Neuronal stem cell (in vitro differentiated cells): ENCODE results near the gene ABHD14A.
A peak's percentile ranks its signal among the peaks of the same experiment; 100 is the strongest.

Experiments used
- DNase-seq: peaks from one replicate; pipeline ENCODE4 v3.0.0-alpha.2; 2013; ENCODE audit warnings: low spot score
- H2AFZ ChIP-seq: one replicate; pipeline ENCODE4 v1.6.1; 2013; ENCODE audit warnings: mild to moderate bottlenecking, low read length, inconsistent platforms
- H2AK5ac ChIP-seq: 2 replicates; pipeline ENCODE4 v1.6.1; 2013; ENCODE audit warnings: low read depth, mild to moderate bottlenecking, inconsistent platforms, low read length, moderate library complexity, mixed read lengths
- H2BK120ac ChIP-seq: 2 replicates; pipeline ENCODE4 v1.6.1; 2013; ENCODE audit warnings: low read depth, mild to moderate bottlenecking, inconsistent platforms, low read length, moderate library complexity, mixed read lengths
- H2BK12ac ChIP-seq: one replicate; pipeline ENCODE4 v1.6.1; 2013; ENCODE audit warnings: low read length, inconsistent platforms
- H2BK15ac ChIP-seq: 2 replicates; pipeline ENCODE4 v1.6.1; 2013; ENCODE audit warnings: mild to moderate bottlenecking, low read length, inconsistent platforms, mixed read lengths
- H2BK5ac ChIP-seq: one replicate; pipeline ENCODE4 v1.6.1; 2013; ENCODE audit warnings: inconsistent platforms, mild to moderate bottlenecking, low read length, moderate library complexity
- H3K14ac ChIP-seq: one replicate; pipeline ENCODE4 v1.6.1; 2013; ENCODE audit warnings: low read length, inconsistent platforms
- H3K18ac ChIP-seq: 2 replicates; pipeline ENCODE4 v1.6.1; 2013; ENCODE audit warnings: low read length, inconsistent platforms
- H3K23ac ChIP-seq: 2 replicates; pipeline ENCODE4 v1.6.1; 2013; ENCODE audit warnings: low read depth, mild to moderate bottlenecking, mixed read lengths, low read length, inconsistent platforms; ENCODE audit not compliant: poor library complexity
- H3K27ac ChIP-seq: replicated peaks from 3 replicates; pipeline ENCODE4 v1.5.1; 2013; ENCODE audit warnings: low read length, inconsistent platforms
- H3K27me3 ChIP-seq, 3 experiments: 2 replicates each; pipeline ENCODE4 v1.6.1; 2013; ENCODE audit warnings: low read length in 3 of 3, mild to moderate bottlenecking in 2 of 3, inconsistent platforms in 1 of 3, low read depth in 1 of 3, mixed read lengths in 1 of 3, moderate library complexity in 1 of 3; ENCODE audit not compliant: control insufficient read depth in 3 of 3, insufficient read depth in 3 of 3
- H3K36me3 ChIP-seq, 2 donors: replicated peaks in 1 of 2; 2 replicates each; pipeline ENCODE4 v1.6.1; 2013; ENCODE audit warnings: low read length in 2 of 2; ENCODE audit not compliant: control insufficient read depth in 2 of 2, insufficient read depth in 2 of 2
- H3K4ac ChIP-seq: 2 replicates; pipeline ENCODE4 v1.6.1; 2013; ENCODE audit warnings: inconsistent platforms, mild to moderate bottlenecking, low read length, moderate library complexity
- H3K4me1 ChIP-seq, 2 donors: 1 replicate in 1 of 2; 2 replicates in 1 of 2; pipeline ENCODE4 v1.6.1; 2013; ENCODE audit warnings: low read length in 2 of 2, low read depth in 1 of 2; ENCODE audit not compliant: control insufficient read depth in 2 of 2, insufficient read depth in 1 of 2
- H3K4me2 ChIP-seq: one replicate; pipeline ENCODE4 v1.6.1; 2013; ENCODE audit warnings: mild to moderate bottlenecking, low read length, inconsistent platforms; ENCODE audit not compliant: insufficient read depth, poor library complexity, severe bottlenecking
- H3K4me3 ChIP-seq, 2 donors: 2 replicates each; pipeline ENCODE4 v1.5.1; 2013; ENCODE audit warnings: low read length in 2 of 2, mild to moderate bottlenecking in 2 of 2, inconsistent platforms in 1 of 2, moderate library complexity in 1 of 2
- H3K79me1 ChIP-seq: one replicate; pipeline ENCODE4 v1.6.1; 2013; ENCODE audit warnings: low read depth, mild to moderate bottlenecking, inconsistent platforms, low read length, moderate library complexity
- H3K9ac ChIP-seq: one replicate; pipeline ENCODE4 v1.6.1; 2013; ENCODE audit warnings: mild to moderate bottlenecking, low read depth, low read length, inconsistent platforms; ENCODE audit not compliant: poor library complexity
- H3K9me3 ChIP-seq, 2 donors: replicated peaks in 1 of 2; 2 replicates each; pipeline versions ENCODE3 to v1.6.1; 2013; ENCODE audit warnings: low read length in 2 of 2, mild to moderate bottlenecking in 2 of 2, inconsistent platforms in 1 of 2, low read depth in 1 of 2, mixed read lengths in 1 of 2, moderate library complexity in 1 of 2; ENCODE audit not compliant: control insufficient read depth in 2 of 2, insufficient read depth in 1 of 2
- H4K8ac ChIP-seq: one replicate; pipeline ENCODE4 v1.6.1; 2013; ENCODE audit warnings: low read depth, mild to moderate bottlenecking, inconsistent platforms, low read length, moderate library complexity
- H4K91ac ChIP-seq: one replicate; pipeline ENCODE4 v1.6.1; 2013; ENCODE audit warnings: low read length, low read depth, mild to moderate bottlenecking, inconsistent platforms; ENCODE audit not compliant: poor library complexity
- WGBS, 2 donors: extraction: QIAGEN DNeasy Blood & Tissue Kit; methylation state at CpG; one replicate each; pipeline ENCODE4 v1.1.7; 2013; ENCODE audit warnings: missing lambda C conversion rate in 2 of 2, mixed read lengths in 1 of 2; ENCODE audit not compliant: insufficient read length in 2 of 2, insufficient replicate concordance in 1 of 2; ENCODE audit errors: extremely low coverage in 2 of 2; 5-methylcytosine and 5-hydroxymethylcytosine counted together

The ABHD14A gene

GRCh38 chr3:51994530-51994929 is 19.7 kb downstream of the ABHD14A start:
- Histone ChIP-seq H2BK120ac (no peak overlapping the region), H3K27ac (no peak overlapping the region), H2BK12ac (no peak overlapping the region), H2AFZ (no peak overlapping the region), H3K14ac (no peak overlapping the region), H4K91ac (no peak overlapping the region), H3K23ac (no peak overlapping the region), H2AK5ac (no peak overlapping the region), H2BK15ac (no peak overlapping the region), H3K18ac (no peak overlapping the region), H3K36me3 (peaks cover 28 to 41% of the 10 kb centered on the region in 2 donors), H3K27me3 (no peaks in the 10 kb centered on the region), H3K4ac (no peak overlapping the region), H3K4me3 (peak overlapping the region; percentile 58 to 89), H3K4me2 (peak overlapping the region; percentile 63), H3K9me3 (no peaks in the 10 kb centered on the region), H3K4me1 (peaks cover 14 to 16% of the 10 kb centered on the region in 2 donors), H3K9ac (peak overlapping the region; percentile 56), H4K8ac (no peak overlapping the region), H3K79me1 (peaks cover 9% of the 10 kb centered on the region), H2BK5ac (no peak overlapping the region)
- no peak for DNase-seq
- no CpG with 5 or more reads among the region's 2 CpGs for WGBS, 2 donors

GRCh38 chr3:51995346-51996163 is 20.7 kb downstream of the ABHD14A start, which contains the start of gene RPL29:
RPL29 (minus strand) TSS chr3:51995895; CDS start chr3:51995461, 434 bp downstream.
- peak within 1 kb of the TSS; percentile 73 for H3K27ac ChIP-seq
- WGBS, 2 donors: no CpG with 5 or more reads among the region's 40 CpGs
- peaks cover 9% of the 10 kb centered on the region for H3K79me1 ChIP-seq
- peaks cover 14 to 16% of the 10 kb centered on the region in 2 donors for H3K4me1 ChIP-seq
- no peak within 1 kb of the TSS for H3K14ac ChIP-seq
- no peak within 1 kb of the TSS for H3K4ac ChIP-seq
- H2AFZ ChIP-seq: peak within 1 kb of the TSS; percentile 66
- no peak within 1 kb of the TSS for H4K91ac ChIP-seq
- peaks cover 28 to 41% of the 10 kb centered on the region in 2 donors for H3K36me3 ChIP-seq
- H3K4me2 ChIP-seq: peak within 1 kb of the TSS; percentile 63
- DNase-seq: peak; percentile 87
- peak within 1 kb of the TSS; percentile 81 for H3K18ac ChIP-seq
- H2AK5ac ChIP-seq: peak within 1 kb of the TSS; percentile 82
- H3K23ac ChIP-seq: peak within 1 kb of the TSS; percentile 97
- H3K9ac ChIP-seq: peak within 1 kb of the TSS; percentile 90
- no peak within 1 kb of the TSS for H2BK12ac ChIP-seq
- H3K27me3 ChIP-seq: peaks cover 0 to 2% (median 0%) of the 10 kb centered on the region in 3 experiments
- peak within 1 kb of the TSS; percentile 83 for H2BK5ac ChIP-seq
- H4K8ac ChIP-seq: peak within 1 kb of the TSS; percentile 58
- H2BK15ac ChIP-seq: no peak within 1 kb of the TSS
- H2BK120ac ChIP-seq: no peak within 1 kb of the TSS
- no peaks in the 10 kb centered on the region for H3K9me3 ChIP-seq
- peak within 1 kb of the TSS; percentile 89 to 96 for H3K4me3 ChIP-seq

- no peak overlapping the region for H3K14ac ChIP-seq
- no peak overlapping the region for H3K23ac ChIP-seq
- no peak overlapping the region for H2BK12ac ChIP-seq
- DNase-seq: no peak
- peaks cover 20% of the 10 kb centered on the region in 2 donors for H3K4me1 ChIP-seq
- H3K4me2 ChIP-seq: no peak overlapping the region
- no peak overlapping the region for H4K8ac ChIP-seq
- peaks cover 7% of the 10 kb centered on the region for H3K79me1 ChIP-seq
- peaks cover 0 to 2% (median 0%) of the 10 kb centered on the region in 3 experiments for H3K27me3 ChIP-seq
- H2AFZ ChIP-seq: no peak overlapping the region
- WGBS, 2 donors: no CpG with 5 or more reads among the region's 2 CpGs
- H4K91ac ChIP-seq: no peak overlapping the region
- H2BK15ac ChIP-seq: no peak overlapping the region
- H3K36me3 ChIP-seq: peaks cover 21 to 31% of the 10 kb centered on the region in 2 donors
- no peak overlapping the region for H2BK120ac ChIP-seq
- H2AK5ac ChIP-seq: no peak overlapping the region
- H3K4ac ChIP-seq: no peak overlapping the region
- H3K4me3 ChIP-seq: no peak overlapping the region
- H3K9me3 ChIP-seq: no peaks in the 10 kb centered on the region
- H3K18ac ChIP-seq: no peak overlapping the region
- H3K9ac ChIP-seq: no peak overlapping the region
- no peak overlapping the region for H3K27ac ChIP-seq
- no peak overlapping the region for H2BK5ac ChIP-seq
These were observed 22.3 kb downstream of the ABHD14A start for GRCh38 chr3:51997172-51997571.

- DNase-seq: no peak
- WGBS, 2 donors: no CpG with 5 or more reads among the region's 7 CpGs
These were observed 23.2 kb downstream of the ABHD14A start for GRCh38 chr3:51997935-51998596.

More at GRCh38 chr3:51997935-51998596, 23.2 kb downstream of the ABHD14A start:
- Histone ChIP-seq H3K4ac (no peak overlapping the region), H2BK12ac (no peak overlapping the region), H3K4me2 (no peak overlapping the region), H3K9me3 (no peaks in the 10 kb centered on the region), H3K23ac (no peak overlapping the region), H3K27me3 (peaks cover 0 to 2% (median 0%) of the 10 kb centered on the region in 3 experiments), H2AFZ (peak overlapping the region; percentile 41), H3K4me3 (no peak overlapping the region), H3K36me3 (peaks cover 13 to 23% of the 10 kb centered on the region in 2 donors), H3K4me1 (peaks cover 24 to 28% of the 10 kb centered on the region in 2 donors), H2BK5ac (no peak overlapping the region), H3K79me1 (peaks cover 3% of the 10 kb centered on the region), H3K9ac (no peak overlapping the region), H3K14ac (no peak overlapping the region), H3K18ac (peak overlapping the region; percentile 23), H2BK15ac (no peak overlapping the region), H4K91ac (no peak overlapping the region), H4K8ac (no peak overlapping the region), H2AK5ac (no peak overlapping the region), H2BK120ac (no peak overlapping the region), H3K27ac (peak overlapping the region; percentile 25)
